ENCODE results near the gene USP30. TPM values are rescaled to one million over a fixed set of nuclear protein-coding genes. Genes with fewer than 3 reads are reported as not detected.

Gene USP30
- total RNA-seq, 1 experiment from 2014 or later, result 6.9 TPM

GRCh38 chr12:109065154-109065852 is 12.9 kb downstream of the USP30 start (continued):
- TF ChIP-seq ZNF425 (CRISPR knock-in tag; conservative IDR thresholded peaks at IDR 0.05) (no peak), GTF2I (CRISPR knock-in tag; conservative IDR thresholded peaks at IDR 0.05) (no peak), RORB (CRISPR knock-in tag; IDR thresholded peaks at IDR 0.05) (no peak), MXD4 (CRISPR knock-in tag; IDR thresholded peaks at IDR 0.05; ENCODE audit: borderline replicate concordance) (no peak), KAT7 (CRISPR knock-in tag; IDR thresholded peaks at IDR 0.05; ENCODE audit: borderline replicate concordance) (no peak), ETV6 (CRISPR knock-in tag; IDR thresholded peaks at IDR 0.05) (no peak), CDX4 (CRISPR knock-in tag; IDR thresholded peaks at IDR 0.05; ENCODE audit: borderline replicate concordance) (no peak)
- TF ChIP-seq, protein P1, sequence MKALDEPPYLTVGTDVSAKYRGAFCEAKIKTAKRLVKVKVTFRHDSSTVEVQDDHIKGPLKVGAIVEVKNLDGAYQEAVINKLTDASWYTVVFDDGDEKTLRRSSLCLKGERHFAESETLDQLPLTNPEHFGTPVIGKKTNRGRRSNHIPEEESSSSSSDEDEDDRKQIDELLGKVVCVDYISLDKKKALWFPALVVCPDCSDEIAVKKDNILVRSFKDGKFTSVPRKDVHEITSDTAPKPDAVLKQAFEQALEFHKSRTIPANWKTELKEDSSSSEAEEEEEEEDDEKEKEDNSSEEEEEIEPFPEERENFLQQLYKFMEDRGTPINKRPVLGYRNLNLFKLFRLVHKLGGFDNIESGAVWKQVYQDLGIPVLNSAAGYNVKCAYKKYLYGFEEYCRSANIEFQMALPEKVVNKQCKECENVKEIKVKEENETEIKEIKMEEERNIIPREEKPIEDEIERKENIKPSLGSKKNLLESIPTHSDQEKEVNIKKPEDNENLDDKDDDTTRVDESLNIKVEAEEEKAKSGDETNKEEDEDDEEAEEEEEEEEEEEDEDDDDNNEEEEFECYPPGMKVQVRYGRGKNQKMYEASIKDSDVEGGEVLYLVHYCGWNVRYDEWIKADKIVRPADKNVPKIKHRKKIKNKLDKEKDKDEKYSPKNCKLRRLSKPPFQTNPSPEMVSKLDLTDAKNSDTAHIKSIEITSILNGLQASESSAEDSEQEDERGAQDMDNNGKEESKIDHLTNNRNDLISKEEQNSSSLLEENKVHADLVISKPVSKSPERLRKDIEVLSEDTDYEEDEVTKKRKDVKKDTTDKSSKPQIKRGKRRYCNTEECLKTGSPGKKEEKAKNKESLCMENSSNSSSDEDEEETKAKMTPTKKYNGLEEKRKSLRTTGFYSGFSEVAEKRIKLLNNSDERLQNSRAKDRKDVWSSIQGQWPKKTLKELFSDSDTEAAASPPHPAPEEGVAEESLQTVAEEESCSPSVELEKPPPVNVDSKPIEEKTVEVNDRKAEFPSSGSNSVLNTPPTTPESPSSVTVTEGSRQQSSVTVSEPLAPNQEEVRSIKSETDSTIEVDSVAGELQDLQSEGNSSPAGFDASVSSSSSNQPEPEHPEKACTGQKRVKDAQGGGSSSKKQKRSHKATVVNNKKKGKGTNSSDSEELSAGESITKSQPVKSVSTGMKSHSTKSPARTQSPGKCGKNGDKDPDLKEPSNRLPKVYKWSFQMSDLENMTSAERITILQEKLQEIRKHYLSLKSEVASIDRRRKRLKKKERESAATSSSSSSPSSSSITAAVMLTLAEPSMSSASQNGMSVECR (CRISPR knock-in tag; IDR thresholded peaks at IDR 0.05; ENCODE audit: borderline replicate concordance), result no peak

- peaks cover 15% of the 10 kb centered on the region for H3K4me1 Mint-ChIP-seq
- no peak for ATAC-seq
- H3K27ac Mint-ChIP-seq, result no peak overlapping the region
These were observed 13.4 kb downstream of the USP30 start for GRCh38 chr12:109065853-109066193.

More at GRCh38 chr12:109065853-109066193, 13.4 kb downstream of the USP30 start:
- Mint-ChIP-seq H3K9me3 (no peaks in the 10 kb centered on the region), H3K27me3 (ENCODE audit: low read depth) (no peaks in the 10 kb centered on the region), H3K4me3 (no peak overlapping the region), H3K36me3 (no peaks in the 10 kb centered on the region)
- TF ChIP-seq NR3C1 (CRISPR knock-in tag; conservative IDR thresholded peaks at IDR 0.05; ENCODE audit: low read depth), result no peak
- TF ChIP-seq, protein P2, sequence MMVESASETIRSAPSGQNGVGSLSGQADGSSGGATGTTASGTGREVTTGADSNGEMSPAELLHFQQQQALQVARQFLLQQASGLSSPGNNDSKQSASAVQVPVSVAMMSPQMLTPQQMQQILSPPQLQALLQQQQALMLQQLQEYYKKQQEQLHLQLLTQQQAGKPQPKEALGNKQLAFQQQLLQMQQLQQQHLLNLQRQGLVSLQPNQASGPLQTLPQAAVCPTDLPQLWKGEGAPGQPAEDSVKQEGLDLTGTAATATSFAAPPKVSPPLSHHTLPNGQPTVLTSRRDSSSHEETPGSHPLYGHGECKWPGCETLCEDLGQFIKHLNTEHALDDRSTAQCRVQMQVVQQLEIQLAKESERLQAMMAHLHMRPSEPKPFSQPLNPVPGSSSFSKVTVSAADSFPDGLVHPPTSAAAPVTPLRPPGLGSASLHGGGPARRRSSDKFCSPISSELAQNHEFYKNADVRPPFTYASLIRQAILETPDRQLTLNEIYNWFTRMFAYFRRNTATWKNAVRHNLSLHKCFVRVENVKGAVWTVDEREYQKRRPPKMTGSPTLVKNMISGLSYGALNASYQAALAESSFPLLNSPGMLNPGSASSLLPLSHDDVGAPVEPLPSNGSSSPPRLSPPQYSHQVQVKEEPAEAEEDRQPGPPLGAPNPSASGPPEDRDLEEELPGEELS (CRISPR knock-in tag; IDR thresholded peaks at IDR 0.05), result no peak
- no peak for TF ChIP-seq ZNF512 (CRISPR knock-in tag; IDR thresholded peaks at IDR 0.05; ENCODE audit: borderline replicate concordance)
- TF ChIP-seq ATF1 (CRISPR knock-in tag; IDR thresholded peaks at IDR 0.05), result no peak
- TF ChIP-seq, protein P3, sequence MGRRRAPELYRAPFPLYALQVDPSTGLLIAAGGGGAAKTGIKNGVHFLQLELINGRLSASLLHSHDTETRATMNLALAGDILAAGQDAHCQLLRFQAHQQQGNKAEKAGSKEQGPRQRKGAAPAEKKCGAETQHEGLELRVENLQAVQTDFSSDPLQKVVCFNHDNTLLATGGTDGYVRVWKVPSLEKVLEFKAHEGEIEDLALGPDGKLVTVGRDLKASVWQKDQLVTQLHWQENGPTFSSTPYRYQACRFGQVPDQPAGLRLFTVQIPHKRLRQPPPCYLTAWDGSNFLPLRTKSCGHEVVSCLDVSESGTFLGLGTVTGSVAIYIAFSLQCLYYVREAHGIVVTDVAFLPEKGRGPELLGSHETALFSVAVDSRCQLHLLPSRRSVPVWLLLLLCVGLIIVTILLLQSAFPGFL (CRISPR knock-in tag; IDR thresholded peaks at IDR 0.05; ENCODE audit: borderline replicate concordance), result no peak
- ChIA-PET POLR2A (no interaction called here), CTCF (no interaction called here)
- DNase-seq (ENCODE audit: low spot score), result no peak

All from WTC11 (cell line).